ENCODE data around the gene PRCC.

- TF ChIP-seq CTCF (IDR thresholded peaks at IDR 0.05) (no peak), POLR2A (IDR thresholded peaks at IDR 0.05) (no peak)
Measured at GRCh38 chr1:156802421-156802935, 35.1 kb downstream of the PRCC start.
